Adrenal gland (tissue), 5 donors: ENCODE results near the gene CPED1.

Source experiments
- POLR2A ChIP-seq, 2 donors: fragments of 450-650 bp; IDR thresholded peaks; one replicate each; pipeline ENCODE4 v1.6.1; 2017; ENCODE audit warnings: antibody characterized with exemption in 2 of 2, mild to moderate bottlenecking in 2 of 2, moderate library complexity in 1 of 2
- TF ChIP-seq, protein P1 (sequence below), 6 experiments: fragments of 450-650 bp in 4 of 6; fragments of 200-600 bp in 2 of 6; sonication (generic) in 1 of 6; IDR thresholded peaks; 1 replicate in 5 of 6; 2 replicates in 1 of 6; pipeline versions ENCODE4 v1.5.1 to v1.8.0; 2016 to 2021; ENCODE audit warnings: antibody characterized with exemption in 6 of 6, mild to moderate bottlenecking in 2 of 6, moderate library complexity in 1 of 6
- donor health status: DM: no; HTN: no; CAD: no.

GRCh38 chr7:121202125-121202524 lies 213.6 kb downstream of the CPED1 start:
- TF ChIP-seq, protein P1, sequence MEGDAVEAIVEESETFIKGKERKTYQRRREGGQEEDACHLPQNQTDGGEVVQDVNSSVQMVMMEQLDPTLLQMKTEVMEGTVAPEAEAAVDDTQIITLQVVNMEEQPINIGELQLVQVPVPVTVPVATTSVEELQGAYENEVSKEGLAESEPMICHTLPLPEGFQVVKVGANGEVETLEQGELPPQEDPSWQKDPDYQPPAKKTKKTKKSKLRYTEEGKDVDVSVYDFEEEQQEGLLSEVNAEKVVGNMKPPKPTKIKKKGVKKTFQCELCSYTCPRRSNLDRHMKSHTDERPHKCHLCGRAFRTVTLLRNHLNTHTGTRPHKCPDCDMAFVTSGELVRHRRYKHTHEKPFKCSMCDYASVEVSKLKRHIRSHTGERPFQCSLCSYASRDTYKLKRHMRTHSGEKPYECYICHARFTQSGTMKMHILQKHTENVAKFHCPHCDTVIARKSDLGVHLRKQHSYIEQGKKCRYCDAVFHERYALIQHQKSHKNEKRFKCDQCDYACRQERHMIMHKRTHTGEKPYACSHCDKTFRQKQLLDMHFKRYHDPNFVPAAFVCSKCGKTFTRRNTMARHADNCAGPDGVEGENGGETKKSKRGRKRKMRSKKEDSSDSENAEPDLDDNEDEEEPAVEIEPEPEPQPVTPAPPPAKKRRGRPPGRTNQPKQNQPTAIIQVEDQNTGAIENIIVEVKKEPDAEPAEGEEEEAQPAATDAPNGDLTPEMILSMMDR (IDR thresholded peaks at IDR 0.05) = no peak
- TF ChIP-seq POLR2A (IDR thresholded peaks at IDR 0.05) = no peak
